H9 (cell line): ENCODE data around the gene ARHGEF38. TPM values are rescaled to one million over a fixed set of nuclear protein-coding genes. Genes with fewer than 3 reads are reported as not detected.

ENCODE experiments used
- DNase-seq: peaks from one replicate; pipeline ENCODE4 v3.0.0-alpha.2; 2017
- H2AFZ ChIP-seq: one replicate; pipeline ENCODE4 v1.6.1; 2013; ENCODE audit warnings: mild to moderate bottlenecking, low read length, control low read depth, moderate library complexity
- H2AK5ac ChIP-seq: 2 replicates; pipeline ENCODE4 v1.6.1; 2013; ENCODE audit warnings: low read length, control low read depth, mixed read lengths; ENCODE audit not compliant: insufficient read length
- H2BK120ac ChIP-seq: one replicate; pipeline ENCODE4 v1.6.1; 2013; ENCODE audit warnings: low read depth, mild to moderate bottlenecking, low read length, control low read depth, inconsistent platforms; ENCODE audit not compliant: poor library complexity, severe bottlenecking
- H2BK12ac ChIP-seq: 2 replicates; pipeline ENCODE4 v1.6.1; 2013; ENCODE audit warnings: low read length, control low read depth, mixed read lengths, low read depth; ENCODE audit not compliant: insufficient read length
- H2BK15ac ChIP-seq: 2 replicates; pipeline ENCODE4 v1.6.1; 2013; ENCODE audit warnings: low read depth, low read length, control low read depth
- H2BK20ac ChIP-seq: one replicate; pipeline ENCODE4 v1.6.1; 2013; ENCODE audit warnings: low read depth, mild to moderate bottlenecking, low read length, control low read depth, inconsistent platforms; ENCODE audit not compliant: poor library complexity, severe bottlenecking
- H2BK5ac ChIP-seq: 2 replicates; pipeline ENCODE4 v1.6.1; 2013; ENCODE audit warnings: low read length, control low read depth, mixed read lengths; ENCODE audit not compliant: insufficient read length
- H3K14ac ChIP-seq: 2 replicates; pipeline ENCODE4 v1.6.1; 2013; ENCODE audit warnings: low read length, control low read depth; ENCODE audit not compliant: insufficient read depth
- H3K18ac ChIP-seq: 2 replicates; pipeline ENCODE4 v1.6.1; 2013; ENCODE audit warnings: low read depth, mild to moderate bottlenecking, mixed read lengths, low read length, control low read depth; ENCODE audit not compliant: insufficient read length
- H3K23ac ChIP-seq: 2 replicates; pipeline ENCODE4 v1.6.1; 2013; ENCODE audit warnings: low read length, control low read depth, mixed read lengths, low read depth; ENCODE audit not compliant: insufficient read length
- H3K23me2 ChIP-seq: 2 replicates; pipeline ENCODE4 v1.6.1; 2013; ENCODE audit warnings: low read depth, mild to moderate bottlenecking, mixed read lengths, low read length, control low read depth; ENCODE audit not compliant: insufficient read length, poor library complexity, severe bottlenecking
- H3K27ac ChIP-seq: 2 replicates; pipeline ENCODE4 v1.5.1; 2013; ENCODE audit warnings: low read length, control low read depth, mixed read lengths, low read depth; ENCODE audit not compliant: insufficient read length
- H3K27me3 ChIP-seq: 2 replicates; pipeline ENCODE4 v1.6.1; 2013; ENCODE audit warnings: low read length, control low read depth, inconsistent platforms; ENCODE audit not compliant: insufficient read depth
- H3K4ac ChIP-seq: 2 replicates; pipeline ENCODE4 v1.6.1; 2013; ENCODE audit warnings: low read depth, mild to moderate bottlenecking, control low read depth, inconsistent platforms, low read length, moderate library complexity
- H3K4me1 ChIP-seq: 2 replicates; pipeline ENCODE4 v1.6.1; 2013; ENCODE audit warnings: low read length, control low read depth, inconsistent platforms; ENCODE audit not compliant: insufficient read depth
- H3K4me2 ChIP-seq: 2 replicates; pipeline ENCODE4 v1.6.1; 2013; ENCODE audit warnings: low read length, control low read depth, mixed read lengths; ENCODE audit not compliant: insufficient read length, insufficient read depth
- H3K56ac ChIP-seq: 2 replicates; pipeline ENCODE4 v1.6.1; 2013; ENCODE audit warnings: low read depth, mild to moderate bottlenecking, mixed read lengths, low read length, control low read depth; ENCODE audit not compliant: insufficient read length
- H3K79me1 ChIP-seq: 2 replicates; pipeline ENCODE4 v1.6.1; 2013; ENCODE audit warnings: low read depth, mild to moderate bottlenecking, moderate library complexity, low read length, control low read depth, inconsistent platforms; ENCODE audit not compliant: insufficient read depth, poor library complexity, severe bottlenecking
- H3K79me2 ChIP-seq: 2 replicates; pipeline ENCODE4 v1.6.1; 2013; ENCODE audit warnings: low read length, control low read depth, inconsistent platforms; ENCODE audit not compliant: insufficient read depth
- H3K9ac ChIP-seq: 2 replicates; pipeline ENCODE4 v1.6.1; 2013; ENCODE audit warnings: low read length, control low read depth, mixed read lengths; ENCODE audit not compliant: insufficient read length; ENCODE audit errors: extremely low read depth
- H3K9me3 ChIP-seq: one replicate; pipeline ENCODE4 v1.6.1; 2013; ENCODE audit warnings: low read depth, low read length, inconsistent platforms; ENCODE audit not compliant: control insufficient read depth
- H3T11ph ChIP-seq: one replicate; pipeline ENCODE4 v1.6.1; 2013; ENCODE audit warnings: mild to moderate bottlenecking, low read length, control low read depth, inconsistent platforms
- H4K20me1 ChIP-seq: one replicate; pipeline ENCODE4 v1.6.1; 2013; ENCODE audit not compliant: control insufficient read depth, insufficient read length, insufficient read depth
- H4K5ac ChIP-seq: 2 replicates; pipeline ENCODE4 v1.6.1; 2013; ENCODE audit warnings: low read depth, mild to moderate bottlenecking, mixed read lengths, low read length, control low read depth; ENCODE audit not compliant: insufficient read length
- H4K8ac ChIP-seq: replicated peaks from 2 replicates; pipeline ENCODE4 v1.6.1; 2013; ENCODE audit warnings: low read length, control low read depth, mixed read lengths, low read depth; ENCODE audit not compliant: insufficient read length
- H4K91ac ChIP-seq: 2 replicates; pipeline ENCODE4 v1.6.1; 2013; ENCODE audit warnings: low read depth, mild to moderate bottlenecking, moderate library complexity, mixed read lengths, low read length, control low read depth; ENCODE audit not compliant: insufficient read length
- H3K27ac Mint-ChIP-seq, 3 experiments: 2 replicates in 2 of 3; 3 replicates in 1 of 3; pipeline ENCODE4 v1.8.0; 2020 to 2021; ENCODE audit warnings: mixed read lengths in 3 of 3, mild to moderate bottlenecking in 1 of 3, moderate library complexity in 1 of 3
- H3K27me3 Mint-ChIP-seq: 2 replicates; pipeline ENCODE4 v1.8.0; 2021; ENCODE audit warnings: low read depth, mild to moderate bottlenecking, moderate library complexity, mixed read lengths
- H3K36me3 Mint-ChIP-seq, 3 experiments: 2 replicates in 2 of 3; 3 replicates in 1 of 3; pipeline ENCODE4 v1.8.0; 2020 to 2021; ENCODE audit warnings: low read depth in 3 of 3, mixed read lengths in 3 of 3; ENCODE audit not compliant: insufficient read depth in 1 of 3
- H3K4me1 Mint-ChIP-seq, 2 experiments: 2 replicates each; pipeline ENCODE4 v1.8.0; 2020; ENCODE audit warnings: mixed read lengths in 2 of 2
- H3K4me3 Mint-ChIP-seq, 2 experiments: 2 replicates in 1 of 2; 3 replicates in 1 of 2; pipeline ENCODE4 v1.8.0; 2020 to 2021; ENCODE audit warnings: mild to moderate bottlenecking in 2 of 2, mixed read lengths in 2 of 2, moderate library complexity in 1 of 2
- H3K9me3 Mint-ChIP-seq, 2 experiments: 2 replicates in 1 of 2; 3 replicates in 1 of 2; pipeline ENCODE4 v1.8.0; 2020; ENCODE audit warnings: mild to moderate bottlenecking in 2 of 2, mixed read lengths in 2 of 2, moderate library complexity in 1 of 2
- CTCF ChIP-seq: fragments of 200-600 bp; sonication (generic); conservative IDR thresholded peaks from 3 replicates; pipeline ENCODE4 v1.8.0; 2021; ENCODE audit warnings: antibody characterized with exemption, mild to moderate bottlenecking
- WGBS: extraction: QIAGEN DNeasy Blood & Tissue Kit; methylation state at CpG from one replicate; pipeline ENCODE4 v1.1.7; 2013; ENCODE audit warnings: missing lambda C conversion rate, low lambda C conversion rate, mixed read lengths; ENCODE audit not compliant: insufficient read length; ENCODE audit errors: extremely low coverage; 5-methylcytosine and 5-hydroxymethylcytosine counted together
- total RNA-seq: library from RNA; stranded (reverse); gene quantifications from 2 replicates; pipeline ENCODE4 v1.2.1, GENCODE V29; 2021

Gene ARHGEF38
- total RNA-seq, 1 experiment from 2014 or later = not detected

- H3K4me2 ChIP-seq = no peak overlapping the region
- DNase-seq = no peak
- H4K8ac ChIP-seq = no peak overlapping the region
- H3K27ac ChIP-seq = no peak overlapping the region
- H3K4me1 ChIP-seq = no peaks in the 10 kb centered on the region
- Mint-ChIP-seq H3K4me1 (no peaks in the 10 kb centered on the region), H3K4me3 (no peak overlapping the region), H3K36me3 (no peaks in the 10 kb centered on the region; a peak in 1 of 7 replicates), H3K27ac (no peak overlapping the region), H3K9me3 (no peaks in the 10 kb centered on the region), H3K27me3 (peaks cover 29% of the 10 kb centered on the region)
- H2BK20ac ChIP-seq = no peak overlapping the region
- H3T11ph ChIP-seq = no peak overlapping the region
- H4K20me1 ChIP-seq = no peaks in the 10 kb centered on the region
- H3K27me3 ChIP-seq = no peaks in the 10 kb centered on the region
- H3K79me1 ChIP-seq = no peaks in the 10 kb centered on the region
- H3K56ac ChIP-seq = no peak overlapping the region
- no peak overlapping the region for H4K91ac ChIP-seq
- no peak overlapping the region for H2BK12ac ChIP-seq
- no peaks in the 10 kb centered on the region for H3K9me3 ChIP-seq
- H3K79me2 ChIP-seq = no peaks in the 10 kb centered on the region
- H2AK5ac ChIP-seq = no peak overlapping the region
- no peak overlapping the region for H2BK15ac ChIP-seq
- H3K4ac ChIP-seq = no peak overlapping the region
- H3K23ac ChIP-seq = no peak overlapping the region
- no peak overlapping the region for H3K9ac ChIP-seq
- no peak overlapping the region for H4K5ac ChIP-seq
- WGBS = no CpG with 5 or more reads among the region's 4 CpGs
- no peak overlapping the region for H2AFZ ChIP-seq
- TF ChIP-seq CTCF = no peak
- no peak overlapping the region for H3K14ac ChIP-seq
- H2BK5ac ChIP-seq = no peak overlapping the region
- no peaks in the 10 kb centered on the region for H3K23me2 ChIP-seq
- no peak overlapping the region for H3K18ac ChIP-seq
- H2BK120ac ChIP-seq = no peak overlapping the region
Measured at GRCh38 chr4:105624530-105624929, 72.1 kb downstream of the ARHGEF38 start.
